HS-27A (cell line): ENCODE measurements around the gene CMTM4.
A peak's percentile ranks its signal among the peaks of the same experiment; 100 is the strongest.

Experiments used
- DNase-seq: peaks from one replicate; pipeline ENCODE4 v3.0.0-alpha.2; 2012; ENCODE audit warnings: low read depth, missing footprints

CMTM4 gene

GRCh38 chr16:66696669-66697630 lies at the start of gene CMTM4:
CMTM4 (minus strand) TSS chr16:66696743; CDS start chr16:66696525, 218 bp downstream.
- DNase-seq, result no peak

- DNase-seq, result no peak
Observed at GRCh38 chr16:66746048-66746447, 49.5 kb upstream of the CMTM4 start.

GRCh38 chr16:66741950-66742808 lies 45.6 kb upstream of the CMTM4 start:
- no peak for DNase-seq

GRCh38 chr16:66741169-66741900 lies 44.8 kb upstream of the CMTM4 start:
- DNase-seq, result peak; percentile 73

GRCh38 chr16:66740533-66740932 lies 44.0 kb upstream of the CMTM4 start:
- no peak for DNase-seq

GRCh38 chr16:66740010-66740409 lies 43.5 kb upstream of the CMTM4 start:
- no peak for DNase-seq

GRCh38 chr16:66735891-66736290 lies 39.3 kb upstream of the CMTM4 start:
- no peak for DNase-seq

- no peak for DNase-seq
Observed at GRCh38 chr16:66731101-66731500, 34.6 kb upstream of the CMTM4 start.

- DNase-seq, result no peak
Observed at GRCh38 chr16:66728804-66729203, 32.3 kb upstream of the CMTM4 start.

GRCh38 chr16:66728117-66728787 lies 31.7 kb upstream of the CMTM4 start:
- DNase-seq, result no peak

- no peak for DNase-seq
Observed at GRCh38 chr16:66720766-66721165, 24.2 kb upstream of the CMTM4 start.

- DNase-seq, result no peak
Observed at GRCh38 chr16:66719246-66719645, 22.7 kb upstream of the CMTM4 start.

GRCh38 chr16:66717776-66718175 lies 21.2 kb upstream of the CMTM4 start:
- DNase-seq, result no peak

- DNase-seq, result no peak
Observed at GRCh38 chr16:66717112-66717675, 20.7 kb upstream of the CMTM4 start.

GRCh38 chr16:66714654-66715307 lies 18.2 kb upstream of the CMTM4 start:
- DNase-seq, result no peak

GRCh38 chr16:66714062-66714461 lies 17.5 kb upstream of the CMTM4 start:
- no peak for DNase-seq

- no peak for DNase-seq
Observed at GRCh38 chr16:66713076-66713475, 16.5 kb upstream of the CMTM4 start.

GRCh38 chr16:66712512-66712911 lies 16.0 kb upstream of the CMTM4 start:
- DNase-seq, result no peak

GRCh38 chr16:66711581-66711980 lies 15.0 kb upstream of the CMTM4 start:
- no peak for DNase-seq

- DNase-seq, result no peak
Observed at GRCh38 chr16:66706506-66706880, 9.9 kb upstream of the CMTM4 start.
